Adrenal gland (tissue), 12 donors: ENCODE measurements around the gene GABRE. TPM values are rescaled to one million over a fixed set of nuclear protein-coding genes. Genes with fewer than 3 reads are reported as not detected.

Source experiments
- DNase-seq, 7 donors: peaks; one replicate each; pipeline ENCODE4 v3.0.0-alpha.2; 2019 to 2020
- H3K27ac ChIP-seq, 5 donors: fragments of 200-600 bp; sonication (generic) in 4 of 5; 1 replicate in 3 of 5; 2 replicates in 2 of 5; pipeline versions ENCODE4 v1.5.1 to v1.8.0; 2016 to 2020; ENCODE audit warnings: mild to moderate bottlenecking in 1 of 5
- H3K27me3 ChIP-seq: fragments of 200-600 bp; 2 replicates; pipeline ENCODE4 v1.8.0; 2021
- H3K36me3 ChIP-seq, 2 donors: fragments of 200-600 bp; replicated peaks in 1 of 2; 1 replicate in 1 of 2; 2 replicates in 1 of 2; pipeline versions ENCODE4 v1.5.1 to v1.8.0; 2018 to 2022
- H3K4me1 ChIP-seq, 2 donors: fragments of 200-600 bp; replicated peaks in 1 of 2; 1 replicate in 1 of 2; 2 replicates in 1 of 2; pipeline versions ENCODE4 v1.5.1 to v1.8.0; 2018 to 2021
- H3K4me3 ChIP-seq, 4 donors: fragments of 200-600 bp; sonication (generic) in 3 of 4; one replicate each; pipeline ENCODE4 v1.5.1; 2016 to 2018
- H3K9me3 ChIP-seq, 3 donors: fragments of 200-600 bp; sonication (generic) in 1 of 3; replicated peaks in 1 of 3; 1 replicate in 2 of 3; 2 replicates in 1 of 3; pipeline versions ENCODE4 v1.5.1 to v1.8.0; 2016 to 2021
- POLR2A ChIP-seq, 2 donors: fragments of 450-650 bp; IDR thresholded peaks; one replicate each; pipeline ENCODE4 v1.6.1; 2017; ENCODE audit warnings: antibody characterized with exemption in 2 of 2, mild to moderate bottlenecking in 2 of 2, moderate library complexity in 1 of 2
- WGBS, 4 donors: extraction: QIAGEN DNeasy Blood & Tissue Kit in 2 of 4; methylation state at CpG; one replicate each; pipeline versions ENCODE4 v1.1.5 to v1.1.7; 2013 to 2017; 5-methylcytosine and 5-hydroxymethylcytosine counted together
- intact Hi-C, 2 donors: fragments of 100-400 bp; cut with DNase I; formaldehyde crosslinking; loops; one replicate each; pipeline versions ENCODE4 v1.14.1 to v1.15.0; 2022 to 2023
- polyA plus RNA-seq, 3 donors: library from polyadenylated mRNA; stranded (reverse); fragments of 200-250 nt in 2 of 3; fragments of 350-450 nt in 1 of 3; fragmentation: Illumina TruSeq in 1 of 3; extraction: RNeasy Lipid Tissue Mini Kit (QIAGEN cat#74804) in 1 of 3; gene quantifications; one replicate each; pipeline ENCODE4 v1.2.3, GENCODE V29; 2013 to 2014
- total RNA-seq, 9 donors: library from RNA; depleted of rRNA in 4 of 9; stranded (reverse); fragments of >200 nt in 4 of 9; fragments of 120-200 nt in 1 of 9; fragmentation: NEBNext Ultra II Directional in 1 of 9; extraction: Animal tissue kit (Norgen Biotek cat#: 25700) in 1 of 9; gene quantifications; one replicate each; pipeline versions ENCODE4 v1.1.0 to v1.2.4, GENCODE V29; 2013 to 2023
- TF ChIP-seq, protein P1 (sequence below), 6 experiments: fragments of 450-650 bp in 4 of 6; fragments of 200-600 bp in 2 of 6; sonication (generic) in 1 of 6; IDR thresholded peaks; 1 replicate in 5 of 6; 2 replicates in 1 of 6; pipeline versions ENCODE4 v1.5.1 to v1.8.0; 2016 to 2021; ENCODE audit warnings: antibody characterized with exemption in 6 of 6, mild to moderate bottlenecking in 2 of 6, moderate library complexity in 1 of 6
- donor health status: healthy with polysubstance abuse.
- donor health status: Bipolar disorder and iron deficiency.
- donor health status: DM: yes; HTN: yes; CAD: no.
- donor health status: DM: no; HTN: no; CAD: no.
- donor health status: DM: no; HTN: no; CAD: no.
- donor health status: DM: yes; HTN: yes; CAD: no.

Gene GABRE
- total and polyA plus RNA-seq, 12 donors: 0.92 to 45.1 (median 4.7) TPM

DNA sequence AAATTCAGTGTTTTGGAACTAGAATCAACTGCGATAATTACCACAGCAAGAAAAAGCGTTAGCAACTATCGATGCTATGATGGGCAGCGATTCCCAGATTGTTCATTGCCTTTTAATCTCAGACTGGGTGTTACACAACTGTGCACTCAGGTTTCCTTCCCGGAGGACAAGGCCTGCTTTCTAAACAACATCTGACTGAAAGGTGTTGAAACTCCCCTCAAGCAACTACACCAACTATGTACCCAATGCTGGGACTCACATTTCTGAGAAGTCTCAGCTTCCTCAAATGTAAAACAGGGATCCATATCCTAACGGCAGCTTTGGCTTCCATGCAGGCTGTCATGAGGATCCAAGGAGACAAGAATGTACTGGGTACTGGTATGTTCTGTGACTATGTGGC lies 8.2 kb downstream of the GABRE start:
- intact Hi-C loops: no loop called here
- 82 to 93% (median 87%) methylated on average over 4 to 6 of the region's 6 CpGs for WGBS, 4 donors
- H3K9me3 ChIP-seq: no peaks in the 10 kb centered on the region

DNA sequence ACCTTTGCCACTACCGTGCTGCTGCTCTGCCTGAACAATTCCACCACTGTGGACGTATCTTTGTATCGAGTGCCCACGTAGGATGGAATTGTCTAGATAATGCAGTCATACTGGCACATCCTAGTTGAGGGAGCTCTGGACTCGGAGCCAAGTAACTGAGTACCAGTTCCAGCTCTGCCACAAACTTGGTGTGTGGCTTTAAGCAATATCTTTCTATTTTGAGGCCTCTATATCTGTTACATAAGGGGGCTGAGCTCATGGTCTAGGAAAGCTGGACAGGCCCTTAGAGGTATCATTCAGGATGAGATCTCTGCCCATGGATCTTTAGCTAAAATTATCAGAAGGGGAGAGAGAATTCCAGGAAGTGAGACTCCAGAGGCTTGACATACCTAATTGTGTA lies 12.4 kb downstream of the GABRE start:
- Histone ChIP-seq H3K9me3 (no peaks in the 10 kb centered on the region), H3K4me1 (no peaks in the 10 kb centered on the region), H3K27ac (no peak overlapping the region), H3K4me3 (no peak overlapping the region), H3K27me3 (no peaks in the 10 kb centered on the region), H3K36me3 (no peaks in the 10 kb centered on the region)
- intact Hi-C loops: no loop called here
- TF ChIP-seq, protein P1, sequence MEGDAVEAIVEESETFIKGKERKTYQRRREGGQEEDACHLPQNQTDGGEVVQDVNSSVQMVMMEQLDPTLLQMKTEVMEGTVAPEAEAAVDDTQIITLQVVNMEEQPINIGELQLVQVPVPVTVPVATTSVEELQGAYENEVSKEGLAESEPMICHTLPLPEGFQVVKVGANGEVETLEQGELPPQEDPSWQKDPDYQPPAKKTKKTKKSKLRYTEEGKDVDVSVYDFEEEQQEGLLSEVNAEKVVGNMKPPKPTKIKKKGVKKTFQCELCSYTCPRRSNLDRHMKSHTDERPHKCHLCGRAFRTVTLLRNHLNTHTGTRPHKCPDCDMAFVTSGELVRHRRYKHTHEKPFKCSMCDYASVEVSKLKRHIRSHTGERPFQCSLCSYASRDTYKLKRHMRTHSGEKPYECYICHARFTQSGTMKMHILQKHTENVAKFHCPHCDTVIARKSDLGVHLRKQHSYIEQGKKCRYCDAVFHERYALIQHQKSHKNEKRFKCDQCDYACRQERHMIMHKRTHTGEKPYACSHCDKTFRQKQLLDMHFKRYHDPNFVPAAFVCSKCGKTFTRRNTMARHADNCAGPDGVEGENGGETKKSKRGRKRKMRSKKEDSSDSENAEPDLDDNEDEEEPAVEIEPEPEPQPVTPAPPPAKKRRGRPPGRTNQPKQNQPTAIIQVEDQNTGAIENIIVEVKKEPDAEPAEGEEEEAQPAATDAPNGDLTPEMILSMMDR (IDR thresholded peaks at IDR 0.05): no peak
- no peak for TF ChIP-seq POLR2A (IDR thresholded peaks at IDR 0.05)
- 71 to 93% (median 72%) methylated on average over 4 to 5 of the region's 5 CpGs for WGBS, 4 donors
- no peak for DNase-seq

More for the DNA sequence above, 8.2 kb downstream of the GABRE start:
- Histone ChIP-seq H3K4me1 (no peaks in the 10 kb centered on the region), H3K27me3 (no peaks in the 10 kb centered on the region), H3K36me3 (no peaks in the 10 kb centered on the region), H3K27ac (no peak overlapping the region), H3K4me3 (no peak overlapping the region)
- no peak for TF ChIP-seq POLR2A (IDR thresholded peaks at IDR 0.05)
- DNase-seq: no peak

DNA sequence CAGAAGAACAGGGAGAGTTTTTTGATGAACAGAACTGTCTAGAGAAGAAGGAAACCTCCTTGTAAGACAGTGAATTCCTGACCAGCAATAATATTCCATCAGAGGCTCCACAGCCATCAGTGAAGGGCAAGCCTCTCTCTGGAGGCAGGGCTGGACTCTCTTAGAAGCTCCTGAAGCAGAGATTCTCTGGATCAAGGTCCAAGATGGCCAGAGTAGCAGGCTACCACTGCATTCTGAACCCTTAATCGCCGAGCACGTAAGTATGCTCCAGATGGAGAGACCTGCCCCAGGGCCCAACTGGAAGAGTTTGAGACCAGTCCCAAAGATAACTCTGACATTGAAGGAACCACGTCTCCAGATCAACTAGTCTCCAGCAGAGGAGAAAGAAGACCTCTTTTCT lies 16.4 kb downstream of the GABRE start:
- Histone ChIP-seq H3K4me3 (no peak overlapping the region), H3K27ac (no peak overlapping the region), H3K36me3 (no peaks in the 10 kb centered on the region), H3K4me1 (no peaks in the 10 kb centered on the region), H3K9me3 (no peaks in the 10 kb centered on the region), H3K27me3 (no peaks in the 10 kb centered on the region)
- DNase-seq: no peak
- no peak for TF ChIP-seq POLR2A (IDR thresholded peaks at IDR 0.05)
- TF ChIP-seq, protein P1 (IDR thresholded peaks at IDR 0.05): no peak
- WGBS, 4 donors: 43 to 79% (median 78%) methylated on average over 1 to 4 of the region's 4 CpGs; no CpG with 5 or more reads in 1 of the 4 donors
- intact Hi-C loops: no loop called here

DNA sequence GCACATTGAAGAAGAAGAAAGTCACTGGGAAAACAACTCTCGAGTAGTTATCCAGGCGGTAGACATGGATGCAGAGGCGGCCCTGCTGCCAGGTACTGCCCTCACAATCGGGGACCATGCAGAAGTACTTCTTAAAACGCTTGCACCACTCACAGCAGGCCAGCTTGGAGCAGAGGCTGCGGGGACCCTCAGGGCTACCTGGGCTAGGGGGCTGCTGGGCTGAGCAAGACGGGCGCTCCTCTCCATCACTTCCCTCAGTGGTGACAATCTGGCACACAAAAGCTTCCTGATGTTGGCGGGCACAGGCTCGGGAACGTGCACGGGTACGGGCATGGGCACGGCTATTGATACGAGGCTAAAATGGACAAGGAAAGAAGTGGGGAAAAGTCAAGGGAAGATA lies 19.7 kb downstream of the GABRE start:
- Histone ChIP-seq H3K27ac (no peak overlapping the region), H3K4me3 (no peak overlapping the region), H3K27me3 (no peaks in the 10 kb centered on the region), H3K36me3 (no peaks in the 10 kb centered on the region), H3K9me3 (no peaks in the 10 kb centered on the region), H3K4me1 (no peaks in the 10 kb centered on the region)
- TF ChIP-seq, protein P1 (IDR thresholded peaks at IDR 0.05): no peak
- TF ChIP-seq POLR2A (IDR thresholded peaks at IDR 0.05): no peak
- intact Hi-C loops: no loop called here
- DNase-seq: no peak
- 84 to 98% (median 91%) methylated on average over 6 to 15 of the region's 15 CpGs for WGBS, 4 donors

DNA sequence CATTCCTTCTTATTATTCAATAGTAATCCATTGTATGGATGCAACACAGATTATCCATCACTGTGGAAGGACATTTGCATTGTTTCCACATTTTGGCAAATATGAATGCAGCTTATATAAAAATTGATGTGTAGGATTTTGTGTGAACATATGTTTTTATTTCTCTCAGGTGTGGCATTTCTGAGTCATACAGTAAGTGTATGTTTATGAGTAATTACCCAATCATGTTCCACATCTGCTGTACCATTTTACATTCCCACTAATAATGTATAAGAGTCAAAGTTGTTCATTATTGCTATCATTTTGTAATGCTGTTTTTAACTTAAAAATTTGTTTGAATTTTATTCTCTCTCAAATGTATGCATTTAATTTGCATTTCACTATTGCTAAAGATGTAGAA lies 36.3 kb downstream of the GABRE start:
- Histone ChIP-seq H3K27me3 (no peaks in the 10 kb centered on the region), H3K4me1 (no peaks in the 10 kb centered on the region), H3K27ac (no peak overlapping the region), H3K36me3 (no peaks in the 10 kb centered on the region), H3K9me3 (no peaks in the 10 kb centered on the region), H3K4me3 (no peak overlapping the region)
- TF ChIP-seq, protein P1 (IDR thresholded peaks at IDR 0.05): no peak
- no peak for TF ChIP-seq POLR2A (IDR thresholded peaks at IDR 0.05)
- no peak for DNase-seq
- intact Hi-C loops: no loop called here
